ENCODE results near the gene MGAT3.

DNA sequence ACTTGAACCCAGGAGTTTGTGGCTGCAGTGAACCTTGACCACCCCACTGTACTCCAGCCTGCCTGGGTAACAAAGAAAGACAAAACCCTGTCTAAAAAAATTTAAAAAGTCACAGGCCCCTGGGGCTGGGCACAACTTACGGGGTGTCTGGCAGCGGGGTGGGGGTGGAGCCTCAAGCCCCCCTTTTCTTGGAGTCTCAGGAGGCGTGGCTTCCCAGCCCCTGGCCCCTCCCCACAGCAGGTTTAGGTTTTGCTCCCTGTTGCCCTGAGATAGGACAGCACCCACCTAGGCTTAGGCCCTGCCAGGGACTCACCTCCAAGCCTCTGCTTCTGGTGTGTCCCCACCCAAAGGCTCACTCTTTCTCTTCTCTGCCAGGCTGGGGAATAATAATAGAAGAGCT is 22.4 kb downstream of the MGAT3 start:
- TF ChIP-seq JUND (IDR thresholded peaks at IDR 0.05; ENCODE audit: low read length) (no peak), CTCF (IDR thresholded peaks at IDR 0.05; ENCODE audit: control extremely low read depth in 1 of 3, insufficient read depth in 1 of 3, low read depth in 1 of 3, low read length in 3 of 3) (no peak), SP1 (IDR thresholded peaks at IDR 0.05; ENCODE audit: low read depth, low read length) (no peak), TCF12 (IDR thresholded peaks at IDR 0.05; ENCODE audit: low read depth, low read length) (no peak), POLR2A (IDR thresholded peaks at IDR 0.05; ENCODE audit: control extremely low read depth in 1 of 2, low read depth in 2 of 2, low read length in 2 of 2) (no peak), BACH1 (IDR thresholded peaks at IDR 0.05; ENCODE audit: low read length) (no peak), KDM1A (IDR thresholded peaks at IDR 0.05; ENCODE audit: borderline replicate concordance, low read length) (no peak), PHF8 (conservative IDR thresholded peaks at IDR 0.05; ENCODE audit: low read depth, low read length) (no peak)

Measured in H1 (cell line).